ENCODE results near the gene ZNF354C. TPM values are rescaled to one million over a fixed set of nuclear protein-coding genes. Genes with fewer than 3 reads are reported as not detected.

The ZNF354C gene
- total and polyA plus RNA-seq, 2 of the 4 experiments (the other 2 are of a cell fraction), result 1.9 to 5.6 TPM

GRCh38 chr5:179055436-179055835 is 4.7 kb upstream of the ZNF354C start:
- H3K27me3 ChIP-seq (ENCODE audit: control insufficient read depth, insufficient read depth, low read length), result no peaks in the 10 kb centered on the region
- no TSS peak for BruUV-seq (replicated peaks)
- no peak overlapping the region for H3K23ac ChIP-seq (ENCODE audit: low read depth, low read length)
- ChIA-PET POLR2A (ENCODE audit: unreplicated experiment) (no interaction called here), CTCF (no interaction called here)
- DNase-seq (no peak), ATAC-seq (ENCODE audit: low read depth) (no peak)
- intact Hi-C loops (cut with micrococcal nuclease), result no loop called here
- no peak overlapping the region for H3K18ac ChIP-seq (ENCODE audit: low read depth, low read length)
- TF ChIP-seq MXI1 (IDR thresholded peaks at IDR 0.05; ENCODE audit: borderline replicate concordance, low read depth, low read length) (no peak), RAD21 (IDR thresholded peaks at IDR 0.05; ENCODE audit: low read length) (no peak), FOS (IDR thresholded peaks at IDR 0.05; ENCODE audit: low read depth, low read length) (no peak), POLR2A (IDR thresholded peaks at IDR 0.05; ENCODE audit: low read depth, low read length) (no peak), RCOR1 (IDR thresholded peaks at IDR 0.05; ENCODE audit: insufficient replicate concordance, low read length) (no peak), MAFK (IDR thresholded peaks at IDR 0.05; ENCODE audit: low read depth, low read length) (no peak), NFE2L2 (IDR thresholded peaks at IDR 0.05; ENCODE audit: low read depth, low read length) (no peak), RFX5 (IDR thresholded peaks at IDR 0.05; ENCODE audit: low read depth, low read length) (no peak), SMC3 (IDR thresholded peaks at IDR 0.05; ENCODE audit: low read depth, low read length) (no peak), CHD1 (IDR thresholded peaks at IDR 0.05; ENCODE audit: low read depth, low read length) (no peak), MAZ (IDR thresholded peaks at IDR 0.05; ENCODE audit: borderline replicate concordance, low read depth, low read length) (no peak), BHLHE40 (IDR thresholded peaks at IDR 0.05; ENCODE audit: low read depth, low read length) (no peak), CEBPB (IDR thresholded peaks at IDR 0.05; ENCODE audit: low read depth, low read length) (no peak)
- TF ChIP-seq, protein P1, sequence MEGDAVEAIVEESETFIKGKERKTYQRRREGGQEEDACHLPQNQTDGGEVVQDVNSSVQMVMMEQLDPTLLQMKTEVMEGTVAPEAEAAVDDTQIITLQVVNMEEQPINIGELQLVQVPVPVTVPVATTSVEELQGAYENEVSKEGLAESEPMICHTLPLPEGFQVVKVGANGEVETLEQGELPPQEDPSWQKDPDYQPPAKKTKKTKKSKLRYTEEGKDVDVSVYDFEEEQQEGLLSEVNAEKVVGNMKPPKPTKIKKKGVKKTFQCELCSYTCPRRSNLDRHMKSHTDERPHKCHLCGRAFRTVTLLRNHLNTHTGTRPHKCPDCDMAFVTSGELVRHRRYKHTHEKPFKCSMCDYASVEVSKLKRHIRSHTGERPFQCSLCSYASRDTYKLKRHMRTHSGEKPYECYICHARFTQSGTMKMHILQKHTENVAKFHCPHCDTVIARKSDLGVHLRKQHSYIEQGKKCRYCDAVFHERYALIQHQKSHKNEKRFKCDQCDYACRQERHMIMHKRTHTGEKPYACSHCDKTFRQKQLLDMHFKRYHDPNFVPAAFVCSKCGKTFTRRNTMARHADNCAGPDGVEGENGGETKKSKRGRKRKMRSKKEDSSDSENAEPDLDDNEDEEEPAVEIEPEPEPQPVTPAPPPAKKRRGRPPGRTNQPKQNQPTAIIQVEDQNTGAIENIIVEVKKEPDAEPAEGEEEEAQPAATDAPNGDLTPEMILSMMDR (conservative IDR thresholded peaks at IDR 0.05; ENCODE audit: low read depth, low read length), result no peak
- TF ChIP-seq, protein P2, sequence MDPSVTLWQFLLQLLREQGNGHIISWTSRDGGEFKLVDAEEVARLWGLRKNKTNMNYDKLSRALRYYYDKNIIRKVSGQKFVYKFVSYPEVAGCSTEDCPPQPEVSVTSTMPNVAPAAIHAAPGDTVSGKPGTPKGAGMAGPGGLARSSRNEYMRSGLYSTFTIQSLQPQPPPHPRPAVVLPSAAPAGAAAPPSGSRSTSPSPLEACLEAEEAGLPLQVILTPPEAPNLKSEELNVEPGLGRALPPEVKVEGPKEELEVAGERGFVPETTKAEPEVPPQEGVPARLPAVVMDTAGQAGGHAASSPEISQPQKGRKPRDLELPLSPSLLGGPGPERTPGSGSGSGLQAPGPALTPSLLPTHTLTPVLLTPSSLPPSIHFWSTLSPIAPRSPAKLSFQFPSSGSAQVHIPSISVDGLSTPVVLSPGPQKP (IDR thresholded peaks at IDR 0.05; ENCODE audit: borderline replicate concordance, low read depth, low read length), result no peak
- TF ChIP-seq, protein P3, sequence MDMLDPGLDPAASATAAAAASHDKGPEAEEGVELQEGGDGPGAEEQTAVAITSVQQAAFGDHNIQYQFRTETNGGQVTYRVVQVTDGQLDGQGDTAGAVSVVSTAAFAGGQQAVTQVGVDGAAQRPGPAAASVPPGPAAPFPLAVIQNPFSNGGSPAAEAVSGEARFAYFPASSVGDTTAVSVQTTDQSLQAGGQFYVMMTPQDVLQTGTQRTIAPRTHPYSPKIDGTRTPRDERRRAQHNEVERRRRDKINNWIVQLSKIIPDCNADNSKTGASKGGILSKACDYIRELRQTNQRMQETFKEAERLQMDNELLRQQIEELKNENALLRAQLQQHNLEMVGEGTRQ (IDR thresholded peaks at IDR 0.05; ENCODE audit: low read depth, low read length), result no peak
- H3K9ac ChIP-seq (ENCODE audit: low read depth, low read length), result no peak overlapping the region
- no peak overlapping the region for H2AFZ ChIP-seq (replicated peaks; ENCODE audit: low read length, poor library complexity)
- H3K14ac ChIP-seq (replicated peaks; ENCODE audit: low read depth, low read length), result no peak overlapping the region
- no peaks in the 10 kb centered on the region for H3K36me3 ChIP-seq (ENCODE audit: control insufficient read depth, insufficient read depth, low read length)
- no peak overlapping the region for H3K4me2 ChIP-seq (ENCODE audit: low read depth, low read length)
- no peaks in the 10 kb centered on the region for H3K79me1 ChIP-seq (ENCODE audit: low read depth in 1 of 2, low read length in 2 of 2)
- in situ Hi-C loops (cut with MboI; ENCODE audit: low sequenced_read_pairs), result no loop called here
- no peak overlapping the region for H2BK15ac ChIP-seq (ENCODE audit: low read depth, low read length)
- no peak overlapping the region for H2BK5ac ChIP-seq (ENCODE audit: low read depth, low read length, poor library complexity, severe bottlenecking)
- no peaks in the 10 kb centered on the region for H3K4me1 ChIP-seq (ENCODE audit: control insufficient read depth, insufficient read depth, low read length)
- no peak overlapping the region for H4K8ac ChIP-seq (ENCODE audit: low read depth in 2 of 2, low read length in 2 of 2)
- peaks cover 6% of the 10 kb centered on the region; the same call in 1 of the 2 replicates for H3K9me3 ChIP-seq (ENCODE audit: control insufficient read depth, insufficient read depth, low read length)
- H3K4me3 ChIP-seq (ENCODE audit: insufficient read depth, low read depth, low read length), result no peak overlapping the region
- H3K27ac ChIP-seq (ENCODE audit: insufficient read depth, low read length), result no peak overlapping the region
- WGBS, 2 experiments (ENCODE audit: extremely low coverage in 2 of 2, insufficient read length in 1 of 2), result no CpG with 5 or more reads among the region's 3 CpGs
- no peak overlapping the region for H4K5ac ChIP-seq (ENCODE audit: low read depth, low read length)
- H2BK20ac ChIP-seq (ENCODE audit: low read depth, low read length), result no peak overlapping the region
- dilution Hi-C loops (cut with HindIII; ENCODE audit: low sequenced_read_pairs, unreplicated experiment), result no loop called here
- H2AK5ac ChIP-seq (ENCODE audit: low read depth, low read length), result no peak overlapping the region
- no peaks in the 10 kb centered on the region for H4K20me1 ChIP-seq (ENCODE audit: insufficient read depth, low read length)
- no peak overlapping the region for H2BK120ac ChIP-seq (ENCODE audit: low read depth, low read length)
- H3K9me1 ChIP-seq (ENCODE audit: insufficient read depth, low read length), result no peaks in the 10 kb centered on the region
- no peak overlapping the region for H2AK9ac ChIP-seq (replicated peaks; ENCODE audit: low read depth, low read length, poor library complexity)
- no peak overlapping the region for H4K91ac ChIP-seq (ENCODE audit: insufficient read depth, low read depth, low read length)
- H3K4ac ChIP-seq (ENCODE audit: low read depth, low read length), result no peak overlapping the region
- no peak overlapping the region for H3K56ac ChIP-seq (ENCODE audit: extremely low read depth, insufficient read depth, low read length)
